Measurements from ENCODE around the gene CHST9.
"Not testable (repeated sequence)": the region's sequence is repeated elsewhere in the genome, so short reads cannot be mapped to it uniquely, and the experiment has no call there.

CHST9 gene

GRCh38 chr18:26993568-26993967 is 191.5 kb downstream of the CHST9 start:
- no peak for DNase-seq

- DNase-seq, result no peak
Measured at GRCh38 chr18:26992926-26993325, 192.2 kb downstream of the CHST9 start.

GRCh38 chr18:26989842-26990241 is 195.3 kb downstream of the CHST9 start:
- DNase-seq, result no peak

- peak; percentile 82 for DNase-seq
Measured at GRCh38 chr18:26981360-26982082, 203.6 kb downstream of the CHST9 start.

- DNase-seq, result no peak
Measured at GRCh38 chr18:26978812-26979341, 206.2 kb downstream of the CHST9 start.

- no peak for DNase-seq
Measured at GRCh38 chr18:26977781-26978180, 207.3 kb downstream of the CHST9 start.

- DNase-seq, result no peak
Measured at GRCh38 chr18:26976206-26976605, 208.9 kb downstream of the CHST9 start.

GRCh38 chr18:26972549-26972948 is 212.6 kb downstream of the CHST9 start:
- DNase-seq, result not testable (repeated sequence)

GRCh38 chr18:26971409-26971808 is 213.7 kb downstream of the CHST9 start:
- no peak for DNase-seq

- no peak for DNase-seq
Measured at GRCh38 chr18:26970637-26971036, 214.5 kb downstream of the CHST9 start.

- no peak for DNase-seq
Measured at GRCh38 chr18:26965206-26965605, 219.9 kb downstream of the CHST9 start.

- DNase-seq, result no peak
Measured at GRCh38 chr18:26963292-26963691, 221.8 kb downstream of the CHST9 start.

GRCh38 chr18:26961839-26962238 is 223.3 kb downstream of the CHST9 start:
- DNase-seq, result no peak

GRCh38 chr18:26960911-26961310 is 224.2 kb downstream of the CHST9 start:
- DNase-seq, result no peak

- peak; percentile 41 for DNase-seq
Measured at GRCh38 chr18:26956863-26957262, 228.2 kb downstream of the CHST9 start.

- no peak for DNase-seq
Measured at GRCh38 chr18:26948703-26949102, 236.4 kb downstream of the CHST9 start.

GRCh38 chr18:26943906-26944305 is 241.2 kb downstream of the CHST9 start:
- no peak for DNase-seq

- peak; percentile 4 for DNase-seq
Measured at GRCh38 chr18:26941584-26941983, 243.5 kb downstream of the CHST9 start.

GRCh38 chr18:26940744-26941398 is 244.2 kb downstream of the CHST9 start:
- DNase-seq, result no peak

- no peak for DNase-seq
Measured at GRCh38 chr18:26931659-26932058, 253.4 kb downstream of the CHST9 start.

GRCh38 chr18:26930630-26931029 is 254.5 kb downstream of the CHST9 start:
- no peak for DNase-seq

GRCh38 chr18:26928670-26929313 is 256.3 kb downstream of the CHST9 start:
- DNase-seq, result no peak

GRCh38 chr18:26927822-26928221 is 257.3 kb downstream of the CHST9 start:
- not testable (repeated sequence) for DNase-seq

Measured in eye (tissue), 1 donor.